GM19395 (cell line): Measurements from ENCODE around the gene ATP1B3.
"Not testable (repeated sequence)": the region's sequence is repeated elsewhere in the genome, so short reads cannot be mapped to it uniquely, and the experiment has no call there.

Source experiments
- ATAC-seq: cut with Tn5 transposase; IDR thresholded peaks from one replicate; pipeline ENCODE4 v1.9.1; 2021; ENCODE audit warnings: mild to moderate bottlenecking, moderate library complexity; ENCODE audit not compliant: unreplicated experiment

Gene ATP1B3

GRCh38 chr3:141901914-141902313 lies 25.5 kb downstream of the ATP1B3 start:
- ATAC-seq: no peak

- no peak for ATAC-seq
Measured at GRCh38 chr3:141904203-141904602, 27.8 kb downstream of the ATP1B3 start.

DNA sequence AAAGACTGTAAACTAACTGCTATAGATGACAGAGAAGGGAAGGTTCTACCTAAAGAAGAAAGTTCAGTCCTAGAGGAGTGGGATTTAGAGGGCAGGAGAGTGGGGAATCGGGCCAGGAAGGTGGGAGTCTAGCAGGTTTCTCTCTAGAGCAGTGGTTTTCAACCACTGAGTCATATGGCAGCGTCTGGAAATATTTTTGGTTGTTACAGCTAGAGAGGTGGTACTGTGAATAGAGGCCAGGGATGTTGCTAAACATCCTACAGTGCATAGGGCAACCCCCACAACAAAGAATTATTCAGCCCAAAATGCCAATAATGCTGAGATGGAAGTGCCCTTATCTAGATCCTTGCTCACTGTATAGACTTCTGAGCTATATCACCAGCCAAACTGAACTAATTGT lies 28.7 kb downstream of the ATP1B3 start:
- no peak for ATAC-seq

DNA sequence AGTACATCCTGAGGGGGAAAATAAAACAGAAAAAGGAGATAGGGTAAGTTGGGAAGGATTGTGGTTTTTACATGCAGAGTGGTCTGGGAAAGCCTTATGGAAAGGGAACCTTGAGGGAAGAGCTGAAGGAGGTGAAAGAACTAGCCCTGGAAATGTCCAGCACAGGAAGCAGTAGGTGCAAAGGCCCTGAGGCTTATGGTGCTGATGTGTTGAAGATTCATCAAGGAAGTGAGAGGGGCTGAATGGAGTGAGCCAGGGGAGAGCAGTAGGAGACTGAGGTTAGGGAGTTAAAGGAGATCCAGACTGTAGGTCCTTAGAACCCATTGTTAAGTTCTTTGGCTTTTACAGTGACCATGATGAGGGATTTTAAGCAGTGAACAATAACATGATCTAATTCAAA lies 33.0 kb downstream of the ATP1B3 start:
- ATAC-seq: no peak

- not testable (repeated sequence) for ATAC-seq
Measured at GRCh38 chr3:141909986-141910385, 33.5 kb downstream of the ATP1B3 start.

DNA sequence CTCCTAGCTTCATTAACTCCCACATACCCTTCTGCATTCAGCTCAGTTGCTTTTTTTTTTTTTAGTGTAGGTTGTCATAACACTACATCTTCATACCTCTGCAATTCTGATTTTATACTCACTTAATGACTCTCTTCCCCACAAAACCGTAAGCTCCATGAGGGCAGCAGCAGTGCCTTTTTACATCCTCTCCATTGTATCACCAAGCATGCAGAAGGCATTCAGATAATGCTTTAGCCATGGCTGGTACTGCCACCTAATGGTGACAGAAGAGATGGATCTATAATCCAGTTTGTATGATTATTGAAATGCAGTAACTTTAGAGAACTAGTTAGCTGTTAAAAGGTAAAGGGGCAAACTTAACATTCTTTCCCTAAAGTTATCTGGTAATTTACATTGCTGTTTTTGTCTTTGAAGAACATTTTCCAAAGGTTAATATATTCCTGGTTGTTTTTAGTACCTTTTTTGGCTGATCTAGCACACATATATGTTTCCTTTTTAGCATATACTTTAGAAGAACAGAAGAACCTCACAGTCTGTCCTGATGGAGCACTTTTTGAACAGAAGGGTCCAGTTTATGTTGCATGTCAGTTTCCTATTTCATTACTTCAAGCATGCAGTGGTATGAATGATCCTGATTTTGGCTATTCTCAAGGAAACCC lies 36.8 kb downstream of the ATP1B3 start:
- ATAC-seq: no peak

GRCh38 chr3:141914311-141914710 lies 37.9 kb downstream of the ATP1B3 start:
- ATAC-seq: no peak

GRCh38 chr3:141915016-141915415 lies 38.6 kb downstream of the ATP1B3 start:
- no peak for ATAC-seq

- ATAC-seq: no peak
Measured at GRCh38 chr3:141915766-141916165, 39.3 kb downstream of the ATP1B3 start.

GRCh38 chr3:141920701-141921100 lies 44.3 kb downstream of the ATP1B3 start:
- ATAC-seq: no peak

- no peak for ATAC-seq
Measured at GRCh38 chr3:141921316-141921715, 44.9 kb downstream of the ATP1B3 start.

DNA sequence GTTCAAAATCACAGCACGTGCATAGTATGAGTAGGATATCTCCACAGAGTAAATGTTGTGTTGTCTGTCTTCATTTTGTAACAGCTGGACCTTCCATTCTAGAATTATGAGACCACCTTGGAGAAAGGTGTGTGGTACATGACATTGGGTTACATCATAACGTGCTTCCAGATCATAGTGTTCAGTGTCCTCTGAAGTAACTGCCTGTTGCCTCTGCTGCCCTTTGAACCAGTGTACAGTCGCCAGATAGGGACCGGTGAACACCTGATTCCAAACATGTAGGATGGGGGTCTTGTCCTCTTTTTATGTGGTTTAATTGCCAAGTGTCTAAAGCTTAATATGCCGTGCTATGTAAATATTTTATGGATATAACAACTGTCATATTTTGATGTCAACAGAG lies 49.2 kb downstream of the ATP1B3 start:
- ATAC-seq: not testable (repeated sequence)

DNA sequence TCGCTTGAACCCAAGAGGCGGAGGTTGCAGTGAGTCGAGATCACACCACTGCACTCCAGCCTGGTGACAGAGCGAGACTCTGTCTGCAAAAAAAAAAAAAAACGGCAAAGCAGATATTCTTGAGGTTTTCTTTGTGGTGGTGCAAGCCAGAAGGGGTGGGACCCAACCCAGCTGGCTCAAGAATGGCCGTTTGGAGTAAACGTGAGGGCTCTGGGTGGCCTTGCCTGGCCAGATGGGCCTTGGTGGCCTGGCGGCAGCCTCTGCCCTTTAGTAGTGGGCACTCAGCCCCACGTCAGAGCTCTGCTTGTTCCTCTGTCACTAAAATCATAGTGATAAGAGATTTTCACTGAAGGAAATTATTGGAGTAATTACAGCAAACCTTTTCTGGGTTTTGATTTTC lies 50.5 kb downstream of the ATP1B3 start:
- no peak for ATAC-seq

DNA sequence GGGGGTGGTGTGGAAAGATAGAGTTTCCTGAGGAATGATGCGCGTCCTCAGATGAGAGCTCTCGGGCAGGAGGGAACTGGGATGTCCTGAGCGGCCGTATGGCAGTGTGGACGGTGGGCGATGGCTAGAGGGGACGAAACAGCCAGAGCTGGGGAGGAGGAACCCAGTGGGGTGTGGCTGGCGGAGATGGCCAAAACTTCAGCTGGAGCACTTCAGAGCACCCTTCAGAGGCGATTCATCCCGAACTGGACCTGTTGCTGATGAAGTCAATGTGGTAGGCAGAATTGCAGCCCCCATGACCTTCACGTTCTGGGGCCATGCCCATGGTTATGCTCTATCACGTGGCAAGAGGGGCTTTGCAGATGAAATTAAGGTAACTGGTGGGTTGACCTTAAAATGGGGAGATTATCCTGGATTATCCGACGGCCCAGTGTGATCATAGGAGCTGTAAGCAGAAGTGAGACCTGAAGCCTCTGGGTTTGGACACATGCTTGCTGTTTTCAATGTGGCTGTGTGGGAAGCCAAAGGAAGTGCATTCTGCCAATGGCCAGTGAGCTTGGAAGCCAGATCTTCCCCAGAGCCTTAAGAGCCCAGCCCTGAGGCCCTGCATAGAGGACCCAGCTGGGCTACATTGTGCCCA lies 52.3 kb downstream of the ATP1B3 start:
- no peak for ATAC-seq

GRCh38 chr3:141929341-141929995 lies 53.0 kb downstream of the ATP1B3 start:
- no peak for ATAC-seq

- ATAC-seq: no peak
Measured at GRCh38 chr3:141930801-141931200, 54.4 kb downstream of the ATP1B3 start.

GRCh38 chr3:141933421-141934300 lies 57.2 kb downstream of the ATP1B3 start:
- ATAC-seq: no peak

DNA sequence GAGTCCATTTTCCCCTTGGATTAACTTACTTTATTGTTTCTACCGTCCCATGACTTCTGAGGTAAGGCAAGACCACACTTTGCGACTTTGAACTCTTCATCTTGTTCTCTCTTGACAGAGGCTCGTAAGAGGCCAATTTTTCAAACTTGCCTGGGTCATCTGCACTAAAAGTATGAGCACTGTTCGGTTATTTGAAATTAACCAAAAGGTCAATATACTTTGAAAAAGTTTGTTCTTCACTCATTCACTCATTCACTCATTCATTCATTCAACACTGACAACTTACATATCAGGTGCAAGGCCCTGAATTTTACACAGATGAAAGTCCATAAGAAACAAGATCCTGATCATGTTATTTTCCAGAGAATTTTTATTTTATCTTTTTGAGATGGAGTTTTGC lies 57.9 kb downstream of the ATP1B3 start:
- no peak for ATAC-seq

- ATAC-seq: no peak
Measured at GRCh38 chr3:141938011-141938500, 61.6 kb downstream of the ATP1B3 start.

- no peak for ATAC-seq
Measured at GRCh38 chr3:141939759-141940158, 63.3 kb downstream of the ATP1B3 start.

- ATAC-seq: no peak
Measured at GRCh38 chr3:141940194-141940776, 63.8 kb downstream of the ATP1B3 start.
